SK-N-SH treated with all-trans-retinoic acid at 6 μM for 48 hours (cell line): ENCODE results near the gene REPS2.

Source experiments
- ATAC-seq: fragments of 200-7000 bp; cut with Tn5 transposase; 3 replicates; pipeline ENCODE4 v1.9.1; 2020; ENCODE audit warnings: mild to moderate bottlenecking, moderate library complexity
- ARNTL ChIP-seq: fragments of 450-650 bp; formaldehyde crosslinking; IDR thresholded peaks from 2 replicates; pipeline ENCODE4 v1.5.0; 2020; ENCODE audit warnings: low read depth, mild to moderate bottlenecking, moderate library complexity, borderline replicate concordance
- BACH2 ChIP-seq: fragments of 250-450 bp; sonication (Bioruptor Pico); IDR thresholded peaks from 2 replicates; pipeline ENCODE4 v1.9.0; 2021; ENCODE audit warnings: mild to moderate bottlenecking, borderline replicate concordance
- ESRRG ChIP-seq: fragments of 250-450 bp; sonication (Bioruptor Pico); IDR thresholded peaks from 2 replicates; pipeline ENCODE4 v1.6.1; 2021; ENCODE audit warnings: mild to moderate bottlenecking
- ISL1 ChIP-seq: fragments of 250-450 bp; sonication (Bioruptor Pico); IDR thresholded peaks from 2 replicates; pipeline ENCODE4 v2.1.2; 2022; ENCODE audit warnings: mild to moderate bottlenecking, moderate library complexity
- OSR1 ChIP-seq: fragments of 250-450 bp; sonication (Bioruptor Pico); IDR thresholded peaks from 2 replicates; pipeline ENCODE4 v1.8.0; 2022; ENCODE audit warnings: moderate library complexity, mild to moderate bottlenecking, inconsistent platforms
- PATZ1 ChIP-seq: fragments of 250-450 bp; sonication (Bioruptor Pico); IDR thresholded peaks from 2 replicates; pipeline ENCODE4 v1.8.0; 2020; ENCODE audit warnings: mild to moderate bottlenecking, moderate library complexity, borderline replicate concordance
- PPARA ChIP-seq: fragments of 250-450 bp; sonication (Bioruptor Pico); IDR thresholded peaks from 2 replicates; pipeline ENCODE4 v1.5.0; 2020; ENCODE audit warnings: mild to moderate bottlenecking, borderline replicate concordance
- RARB ChIP-seq: fragments of 250-450 bp; sonication (Bioruptor Pico); IDR thresholded peaks from 2 replicates; pipeline ENCODE4 v1.8.0; 2021; ENCODE audit warnings: mild to moderate bottlenecking, moderate library complexity
- SNAI2 ChIP-seq: fragments of 250-450 bp; sonication (Bioruptor Pico); IDR thresholded peaks from 2 replicates; pipeline ENCODE4 v1.5.0; 2020; ENCODE audit warnings: mild to moderate bottlenecking, moderate library complexity
- TCF4 ChIP-seq: fragments of 250-450 bp; sonication (Bioruptor Pico); IDR thresholded peaks from 2 replicates; pipeline ENCODE4 v1.8.0; 2021; ENCODE audit warnings: mild to moderate bottlenecking, moderate library complexity, borderline replicate concordance
- TOX ChIP-seq: fragments of 250-450 bp; sonication (Bioruptor Pico); IDR thresholded peaks from 2 replicates; pipeline ENCODE4 v1.8.0; 2021; ENCODE audit warnings: mild to moderate bottlenecking, moderate library complexity, borderline replicate concordance
- TSHZ2 ChIP-seq: fragments of 250-450 bp; sonication (Bioruptor Pico); IDR thresholded peaks from 2 replicates; pipeline ENCODE4 v1.5.0; 2020; ENCODE audit warnings: mild to moderate bottlenecking, moderate library complexity
- ZC3H10 ChIP-seq: fragments of 250-450 bp; sonication (Bioruptor Pico); IDR thresholded peaks from 2 replicates; pipeline ENCODE4 v1.5.1; 2021; ENCODE audit warnings: mild to moderate bottlenecking, moderate library complexity
- ZFP3 ChIP-seq: fragments of 250-450 bp; sonication (Bioruptor Pico); IDR thresholded peaks from 2 replicates; pipeline ENCODE4 v1.5.0; 2020; ENCODE audit warnings: mild to moderate bottlenecking, moderate library complexity
- ZFP30 ChIP-seq: fragments of 450-650 bp; formaldehyde crosslinking; IDR thresholded peaks from 2 replicates; pipeline ENCODE4 v1.5.0; 2022; ENCODE audit warnings: mild to moderate bottlenecking, moderate library complexity
- ZNF565 ChIP-seq: fragments of 450-650 bp; formaldehyde crosslinking; conservative IDR thresholded peaks from 2 replicates; pipeline ENCODE4 v1.5.0; 2020; ENCODE audit warnings: low read depth, mild to moderate bottlenecking, moderate library complexity
- ZNF70 ChIP-seq: fragments of 450-650 bp; formaldehyde crosslinking; IDR thresholded peaks from 2 replicates; pipeline ENCODE4 v1.5.0; 2020; ENCODE audit warnings: mild to moderate bottlenecking, moderate library complexity
- ZNF8 ChIP-seq: fragments of 450-650 bp; formaldehyde crosslinking; IDR thresholded peaks from 2 replicates; pipeline ENCODE4 v1.5.0; 2020; ENCODE audit warnings: mild to moderate bottlenecking, moderate library complexity
- TF ChIP-seq, protein P1 (sequence below): fragments of 250-450 bp; sonication (Bioruptor Pico); IDR thresholded peaks from 2 replicates; pipeline ENCODE4 v1.5.1; 2021; ENCODE audit warnings: mild to moderate bottlenecking, moderate library complexity
- TF ChIP-seq, protein P2 (sequence below): fragments of 250-450 bp; sonication (Bioruptor Pico); IDR thresholded peaks from 2 replicates; pipeline ENCODE4 v1.8.0; 2021; ENCODE audit warnings: low read depth, mild to moderate bottlenecking, moderate library complexity, borderline replicate concordance

REPS2 gene

DNA sequence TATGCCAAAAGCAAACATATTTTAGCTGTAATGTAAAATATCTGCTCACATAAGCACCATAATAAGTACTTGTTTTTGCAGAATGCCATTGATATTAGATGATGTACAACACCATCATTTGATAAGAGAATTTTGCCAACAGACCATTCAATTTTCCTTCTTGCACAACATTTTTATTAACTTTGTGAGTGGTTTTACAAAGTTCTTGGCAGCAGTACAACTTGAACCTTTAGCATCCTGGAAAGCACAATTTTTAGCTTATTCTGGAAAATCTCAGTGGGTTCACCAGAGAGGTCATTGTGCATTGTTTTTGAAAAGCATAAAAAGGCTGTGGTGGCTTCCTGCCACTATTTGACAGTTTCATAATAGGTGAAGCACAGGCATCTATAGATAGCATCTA is 26.4 kb upstream of the REPS2 start:
- no peak for TF ChIP-seq TOX (CRISPR knock-in tag)
- TF ChIP-seq PPARA, result no peak
- no peak for TF ChIP-seq TSHZ2
- no peak for TF ChIP-seq BACH2 (CRISPR knock-in tag)
- TF ChIP-seq ISL1 (CRISPR knock-in tag), result peak; percentile 90
- TF ChIP-seq, protein P1, sequence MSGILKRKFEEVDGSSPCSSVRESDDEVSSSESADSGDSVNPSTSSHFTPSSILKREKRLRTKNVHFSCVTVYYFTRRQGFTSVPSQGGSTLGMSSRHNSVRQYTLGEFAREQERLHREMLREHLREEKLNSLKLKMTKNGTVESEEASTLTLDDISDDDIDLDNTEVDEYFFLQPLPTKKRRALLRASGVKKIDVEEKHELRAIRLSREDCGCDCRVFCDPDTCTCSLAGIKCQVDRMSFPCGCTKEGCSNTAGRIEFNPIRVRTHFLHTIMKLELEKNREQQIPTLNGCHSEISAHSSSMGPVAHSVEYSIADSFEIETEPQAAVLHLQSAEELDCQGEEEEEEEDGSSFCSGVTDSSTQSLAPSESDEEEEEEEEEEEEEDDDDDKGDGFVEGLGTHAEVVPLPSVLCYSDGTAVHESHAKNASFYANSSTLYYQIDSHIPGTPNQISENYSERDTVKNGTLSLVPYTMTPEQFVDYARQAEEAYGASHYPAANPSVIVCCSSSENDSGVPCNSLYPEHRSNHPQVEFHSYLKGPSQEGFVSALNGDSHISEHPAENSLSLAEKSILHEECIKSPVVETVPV (CRISPR knock-in tag), result no peak
- TF ChIP-seq ZNF565, result no peak
- no peak; the same call in 2 of the 3 replicates for ATAC-seq

- TF ChIP-seq ZC3H10 (CRISPR knock-in tag) (no peak), RARB (CRISPR knock-in tag) (no peak), ZFP3 (CRISPR knock-in tag) (no peak), PATZ1 (CRISPR knock-in tag) (no peak), ARNTL (no peak), ESRRG (CRISPR knock-in tag) (no peak), SNAI2 (CRISPR knock-in tag) (no peak), OSR1 (CRISPR knock-in tag) (no peak), TSHZ2 (no peak), ZNF70 (CRISPR knock-in tag) (no peak), ZFP30 (CRISPR knock-in tag) (no peak), TCF4 (CRISPR knock-in tag) (no peak), ZNF8 (no peak), ISL1 (CRISPR knock-in tag) (no peak)
- TF ChIP-seq, protein P1 (CRISPR knock-in tag), result no peak
- TF ChIP-seq, protein P2, sequence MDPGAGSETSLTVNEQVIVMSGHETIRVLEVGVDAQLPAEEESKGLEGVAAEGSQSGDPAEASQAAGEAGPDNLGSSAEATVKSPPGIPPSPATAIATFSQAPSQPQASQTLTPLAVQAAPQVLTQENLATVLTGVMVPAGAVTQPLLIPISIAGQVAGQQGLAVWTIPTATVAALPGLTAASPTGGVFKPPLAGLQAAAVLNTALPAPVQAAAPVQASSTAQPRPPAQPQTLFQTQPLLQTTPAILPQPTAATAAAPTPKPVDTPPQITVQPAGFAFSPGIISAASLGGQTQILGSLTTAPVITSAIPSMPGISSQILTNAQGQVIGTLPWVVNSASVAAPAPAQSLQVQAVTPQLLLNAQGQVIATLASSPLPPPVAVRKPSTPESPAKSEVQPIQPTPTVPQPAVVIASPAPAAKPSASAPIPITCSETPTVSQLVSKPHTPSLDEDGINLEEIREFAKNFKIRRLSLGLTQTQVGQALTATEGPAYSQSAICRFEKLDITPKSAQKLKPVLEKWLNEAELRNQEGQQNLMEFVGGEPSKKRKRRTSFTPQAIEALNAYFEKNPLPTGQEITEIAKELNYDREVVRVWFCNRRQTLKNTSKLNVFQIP (CRISPR knock-in tag), result no peak
Measured at GRCh38 chrX:16923157-16923556, 23.3 kb upstream of the REPS2 start.

More at GRCh38 chrX:16923157-16923556, 23.3 kb upstream of the REPS2 start:
- ATAC-seq, result no peak
